K562 (cell line): ENCODE results near the gene TMEM107. TPM values are rescaled to one million over a fixed set of nuclear protein-coding genes. Genes with fewer than 3 reads are reported as not detected.

Source experiments
- BHLHE40 ChIP-seq: IDR thresholded peaks from 2 replicates; pipeline ENCODE4 v1.6.1; 2011; ENCODE audit warnings: low read length, improper control_type of control experiment
- CHD2 ChIP-seq: IDR thresholded peaks from 2 replicates; pipeline ENCODE4 v1.6.1; 2011; ENCODE audit warnings: low read depth, low read length
- CREM ChIP-seq: IDR thresholded peaks from 2 replicates; pipeline ENCODE4 v1.6.1; 2014; ENCODE audit warnings: antibody characterized with exemption, low read depth
- EGR1 ChIP-seq: fragments of 450-650 bp; conservative IDR thresholded peaks from 2 replicates; pipeline ENCODE4 v1.6.1; 2017; ENCODE audit warnings: mild to moderate bottlenecking
- ELK1 ChIP-seq: sonication (generic); formaldehyde crosslinking; IDR thresholded peaks from 2 replicates; pipeline ENCODE4 v1.8.1; 2022; ENCODE audit warnings: missing genetic modification reagents
- EP400 ChIP-seq: fragments of 450-650 bp; IDR thresholded peaks from 2 replicates; pipeline ENCODE4 v1.6.1; 2017; ENCODE audit warnings: antibody characterized with exemption, mild to moderate bottlenecking, moderate library complexity
- GTF2E2 ChIP-seq: fragments of 200-800 bp; sonication (Bioruptor generic); IDR thresholded peaks from 2 replicates; pipeline ENCODE4 v1.6.1; 2016; ENCODE audit warnings: missing genetic modification characterization, missing compliant biosample characterization
- GTF3C2 ChIP-seq: IDR thresholded peaks from 3 replicates; pipeline ENCODE4 v1.6.1; 2011; ENCODE audit warnings: borderline replicate concordance, mild to moderate bottlenecking, moderate library complexity; ENCODE audit not compliant: insufficient read length; ENCODE audit errors: extremely low read depth
- HDGF ChIP-seq: fragments of 450-650 bp; IDR thresholded peaks from 2 replicates; pipeline ENCODE4 v1.6.1; 2016
- HSF4 ChIP-seq: fragments of 250-450 bp; sonication (Bioruptor Pico); IDR thresholded peaks from 2 replicates; pipeline ENCODE4 v2.1.2; 2022; ENCODE audit warnings: mild to moderate bottlenecking, moderate library complexity, borderline replicate concordance
- MTA3 ChIP-seq: fragments of 450-650 bp; formaldehyde crosslinking; IDR thresholded peaks from 2 replicates; pipeline ENCODE4 v1.6.1; 2017; ENCODE audit warnings: mild to moderate bottlenecking, borderline replicate concordance
- NR1H2 ChIP-seq: sonication (generic); formaldehyde crosslinking; IDR thresholded peaks from 2 replicates; pipeline ENCODE4 v1.4.0; 2020; ENCODE audit warnings: mild to moderate bottlenecking, missing genetic modification reagents
- SRF ChIP-seq, 2 experiments: fragments of 250-450, 450-650 bp in 1 of 2; sonication (Bioruptor Pico) in 1 of 2; sonication (generic) in 1 of 2; formaldehyde crosslinking; IDR thresholded peaks; 2 replicates each; pipeline versions ENCODE4 v1.5.0 to v1.5.1; 2020 to 2022; ENCODE audit warnings: mild to moderate bottlenecking in 1 of 2, missing genetic modification reagents in 1 of 2
- SRSF1 ChIP-seq: fragments of 200-400 bp; formaldehyde crosslinking; IDR thresholded peaks from 2 replicates; pipeline ENCODE4 v1.6.1; 2017; ENCODE audit warnings: mild to moderate bottlenecking, low read depth, low read length, moderate library complexity
- USF2 ChIP-seq: sonication (generic); formaldehyde crosslinking; IDR thresholded peaks from 2 replicates; pipeline ENCODE4 v1.5.0; 2020; ENCODE audit warnings: missing genetic modification reagents
- ZNF134 ChIP-seq: fragments of 250-450 bp; sonication (Bioruptor Pico); conservative IDR thresholded peaks from 2 replicates; pipeline ENCODE4 v1.4.0; 2020
- ZNF146 ChIP-seq: IDR thresholded peaks from one replicate; pipeline ENCODE4 v1.6.1; 2018; ENCODE audit warnings: missing compliant biosample characterization; ENCODE audit not compliant: unreplicated experiment
- ZNF408 ChIP-seq: fragments of 250-450 bp; sonication (Bioruptor Pico); IDR thresholded peaks from 2 replicates; pipeline ENCODE4 v1.4.0; 2020; ENCODE audit warnings: low read depth, mild to moderate bottlenecking, moderate library complexity
- ZNF518B ChIP-seq: fragments of 250-450 bp; sonication (Bioruptor Pico); IDR thresholded peaks from 2 replicates; pipeline ENCODE4 v1.5.0; 2021; ENCODE audit warnings: mild to moderate bottlenecking, moderate library complexity
- ZNF740 ChIP-seq, 3 experiments: fragments of 200-800 bp in 1 of 3; sonication (Bioruptor generic) in 1 of 3; sonication (generic) in 1 of 3; formaldehyde crosslinking in 1 of 3; IDR thresholded peaks; 2 replicates each; pipeline versions ENCODE4 v1.6.1 to v1.8.0; 2016 to 2022; ENCODE audit warnings: mild to moderate bottlenecking in 2 of 3, missing compliant biosample characterization in 2 of 3, missing genetic modification characterization in 2 of 3, missing genetic modification reagents in 1 of 3
- ZSCAN29 ChIP-seq: fragments of 450-650 bp; IDR thresholded peaks from 2 replicates; pipeline ENCODE4 v1.6.1; 2017
- polyA plus RNA-seq, 8 experiments: library from polyadenylated mRNA; depleted of rRNA in 4 of 8; stranded (reverse) in 5 of 8; unstranded in 3 of 8; fragments of >200 nt; fragmentation: Nextera tagmentation in 2 of 8; fragmentation: Illumina TruSeq in 1 of 8; extraction: Ambion mirVana in 2 of 8; extraction: Trizol in 1 of 8; gene quantifications; 2 replicates each; pipeline versions ENCODE4 v1.2.1 to v1.2.3, GENCODE V29; 2011 to 2014; ENCODE audit warnings: inconsistent platforms in 1 of 8, missing spikeins in 1 of 8
- total RNA-seq, 7 experiments: library from RNA; depleted of rRNA in 6 of 7; stranded (reverse); fragments of >200 nt in 6 of 7; fragmentation: Illumina TruSeq in 2 of 7; extraction: Trizol in 2 of 7; gene quantifications; 2 replicates each; pipeline versions ENCODE4 v1.2.1 to v1.2.3, GENCODE V29; 2011 to 2021; ENCODE audit warnings: low replicate concordance in 1 of 7

The TMEM107 gene
- total and polyA plus RNA-seq, 9 of the 15 experiments (the other 6 are each of a cell fraction or from before 2014, with no cell fraction given): 7.1 to 26.2 (median 16.9) TPM

GRCh38 chr17:8153525-8153956 lies 22.6 kb downstream of the TMEM107 start (continued):
- TF ChIP-seq EP400: 0 out of 2 replicates have a peak, but pooled peaks have one; percentile 21
- TF ChIP-seq SRSF1: no peak
- TF ChIP-seq ZNF408 (CRISPR knock-in tag): no peak
- TF ChIP-seq ELK1 (CRISPR knock-in tag): no peak
- TF ChIP-seq HSF4 (CRISPR knock-in tag): no peak
- no peak for TF ChIP-seq ZNF146
- no peak for TF ChIP-seq GTF2E2
- no peak for TF ChIP-seq CHD2
- TF ChIP-seq SRF (CRISPR knock-in tag; IDR thresholded peaks at IDR 0.05): no peak
- TF ChIP-seq CREM: peak; percentile 44; the same call in 1 of the 2 replicates
- TF ChIP-seq HDGF: no peak
- TF ChIP-seq ZNF518B (CRISPR knock-in tag): no peak
- TF ChIP-seq GTF3C2: no peak
- TF ChIP-seq ZSCAN29: no peak
- TF ChIP-seq EGR1: peak; percentile 32
- TF ChIP-seq NR1H2 (CRISPR knock-in tag): no peak
- peak; percentile 51 for TF ChIP-seq BHLHE40
- peak; percentile 87 for TF ChIP-seq USF2 (CRISPR knock-in tag)
- no peak for TF ChIP-seq MTA3
- TF ChIP-seq ZNF134: no peak
- no peak for TF ChIP-seq ZNF740 (CRISPR knock-in tag; IDR thresholded peaks at IDR 0.05)
- TF ChIP-seq ZNF740 (tag; IDR thresholded peaks at IDR 0.05): no peak
